ENCODE data around the gene C16orf95. TPM values are rescaled to one million over a fixed set of nuclear protein-coding genes. Genes with fewer than 3 reads are reported as not detected.
"Not testable (repeated sequence)": the region's sequence is repeated elsewhere in the genome, so short reads cannot be mapped to it uniquely, and the experiment has no call there.

C16orf95 gene
- polyA plus RNA-seq, 1 donor: 1.8 TPM

- DNase-seq: no peak
Measured at GRCh38 chr16:87346517-87347060, 29.4 kb upstream of the C16orf95 start.

- no peak for DNase-seq
Measured at GRCh38 chr16:87345726-87346424, 28.7 kb upstream of the C16orf95 start.

GRCh38 chr16:87344931-87345631 is 27.9 kb upstream of the C16orf95 start:
- DNase-seq: no peak

GRCh38 chr16:87344165-87344930 is 27.2 kb upstream of the C16orf95 start:
- DNase-seq: no peak

GRCh38 chr16:87343753-87344050 is 26.5 kb upstream of the C16orf95 start:
- no peak for DNase-seq

GRCh38 chr16:87342978-87343752 is 26.0 kb upstream of the C16orf95 start:
- no peak for DNase-seq

GRCh38 chr16:87342504-87342903 is 25.3 kb upstream of the C16orf95 start:
- no peak for DNase-seq

- no peak for DNase-seq
Measured at GRCh38 chr16:87340198-87340597, 23.0 kb upstream of the C16orf95 start.

- DNase-seq: not testable (repeated sequence)
Measured at GRCh38 chr16:87339724-87340105, 22.5 kb upstream of the C16orf95 start.

GRCh38 chr16:87339086-87339723 is 22.0 kb upstream of the C16orf95 start:
- no peak for DNase-seq

- no peak for DNase-seq
Measured at GRCh38 chr16:87338155-87338765, 21.1 kb upstream of the C16orf95 start.

- DNase-seq: no peak
Measured at GRCh38 chr16:87337262-87337771, 20.1 kb upstream of the C16orf95 start.

GRCh38 chr16:87336434-87337240 is 19.4 kb upstream of the C16orf95 start:
- DNase-seq: no peak

GRCh38 chr16:87335625-87336433 is 18.6 kb upstream of the C16orf95 start:
- DNase-seq: no peak

GRCh38 chr16:87334651-87335624 is 17.7 kb upstream of the C16orf95 start:
- DNase-seq: no peak

GRCh38 chr16:87333581-87334331 is 16.6 kb upstream of the C16orf95 start:
- no peak for DNase-seq

GRCh38 chr16:87333101-87333500 is 15.9 kb upstream of the C16orf95 start:
- DNase-seq: no peak

GRCh38 chr16:87332150-87332549 is 15.0 kb upstream of the C16orf95 start:
- no peak for DNase-seq
